Uterine smooth muscle cell (primary cell): ENCODE data around the gene HOXC11. TPM values are rescaled to one million over a fixed set of nuclear protein-coding genes. Genes with fewer than 3 reads are reported as not detected.

ENCODE experiments used
- total RNA-seq: library from RNA; depleted of rRNA; stranded (reverse); fragments of >200 nt; gene quantifications from 2 replicates; pipeline ENCODE4 v1.2.3, GENCODE V29; 2014

The HOXC11 gene
- not detected in 2 replicates for total RNA-seq

GRCh38 chr12:53972722-53973235 lies at the start of gene HOXC11:
TSS of gene HOXC11 (plus strand) at chr12:53973126. CDS start at chr12:53973242, 116 bp downstream.

GRCh38 chr12:53938326-53939140 lies 34.4 kb upstream of the HOXC11 start, which contains the start of gene HOXC13:
TSS of gene HOXC13 (plus strand) at chr12:53938831. CDS start at chr12:53938907, 76 bp downstream.

GRCh38 chr12:53954694-53955035 lies 18.3 kb upstream of the HOXC11 start, which contains the start of gene HOXC12:
TSS of gene HOXC12 (plus strand) at chr12:53954903. CDS start at chr12:53954930, 27 bp downstream.

GRCh38 chr12:53974084-53975063 lies 1.4 kb downstream of the HOXC11 start, which contains the start of gene HOTAIR:
TSS of gene HOTAIR (minus strand) at chr12:53974954.

GRCh38 chr12:53984901-53985691 lies 12.2 kb downstream of the HOXC11 start, which contains the start of gene HOXC10:
TSS of gene HOXC10 (plus strand) at chr12:53985146. CDS start at chr12:53985260, 114 bp downstream.

DNA sequence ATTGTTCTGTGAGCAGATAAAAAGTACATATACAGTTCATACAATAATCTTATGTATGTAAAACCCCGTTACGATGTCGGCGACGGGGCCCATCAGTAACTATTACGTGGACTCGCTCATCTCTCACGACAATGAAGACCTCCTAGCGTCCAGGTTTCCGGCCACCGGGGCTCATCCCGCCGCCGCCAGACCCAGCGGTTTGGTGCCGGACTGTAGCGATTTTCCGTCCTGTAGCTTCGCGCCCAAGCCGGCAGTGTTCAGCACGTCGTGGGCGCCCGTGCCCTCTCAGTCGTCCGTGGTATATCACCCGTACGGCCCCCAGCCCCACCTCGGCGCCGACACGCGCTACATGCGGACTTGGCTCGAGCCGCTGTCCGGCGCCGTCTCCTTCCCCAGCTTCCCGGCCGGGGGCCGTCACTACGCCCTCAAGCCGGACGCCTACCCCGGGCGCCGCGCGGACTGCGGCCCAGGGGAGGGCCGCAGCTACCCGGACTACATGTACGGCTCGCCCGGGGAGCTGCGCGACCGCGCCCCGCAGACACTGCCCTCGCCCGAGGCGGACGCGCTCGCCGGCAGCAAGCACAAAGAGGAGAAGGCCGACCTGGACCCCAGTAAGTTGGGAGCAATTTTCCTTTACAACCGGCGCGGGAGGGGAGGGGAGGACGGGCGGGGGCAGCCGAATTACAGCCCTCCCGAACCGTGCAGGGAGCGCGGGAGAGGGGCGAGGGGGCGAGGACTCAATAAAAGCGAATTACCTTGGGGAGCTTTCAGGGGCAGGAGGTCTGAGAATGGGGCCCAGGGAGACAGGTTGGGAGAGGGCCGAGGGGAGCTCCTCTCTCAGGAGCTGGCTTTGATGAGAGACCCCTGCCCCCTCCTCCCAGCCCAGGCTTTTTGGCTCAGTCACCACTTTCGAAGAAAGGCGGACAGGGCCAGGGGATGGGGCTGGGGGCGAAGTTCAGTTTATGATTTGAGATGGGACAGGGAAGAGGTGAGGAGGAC lies 27.5 kb downstream of the HOXC11 start, which contains the start of gene HOXC9:
Gene HOXC9 (plus strand): TSS at position 46 of the 999 bp plus-strand sequence. CDS start 28 bp downstream, at position 74.

Other genes starting within 250 kb of the HOXC11 start
- gene CALCOCO1, start 245.7 kb upstream of the HOXC11 start, total RNA-seq: 62.5 and 105 TPM in 2 replicates
- 0.75 TPM in 1 of 2 replicates, not detected in the other for gene CISTR, start 221.1 kb upstream of the HOXC11 start, total RNA-seq
- gene HOXC13, start 34.3 kb upstream of the HOXC11 start, total RNA-seq: not detected in 2 replicates
- gene HOXC12, start 18.2 kb upstream of the HOXC11 start, total RNA-seq: not detected in 2 replicates
- under 0.01 TPM in 1 of 2 replicates, not detected in the other for gene HOTAIR, start 1.8 kb downstream of the HOXC11 start, total RNA-seq
- gene HOXC10, start 12.0 kb downstream of the HOXC11 start, total RNA-seq: not detected in 2 replicates
- 0.11 TPM in 1 of 2 replicates, not detected in the other for gene HOXC9, start 27.0 kb downstream of the HOXC11 start, total RNA-seq
- not detected in 2 replicates for gene HOXC8, start 35.9 kb downstream of the HOXC11 start, total RNA-seq
- gene HOXC6, start 55.3 kb downstream of the HOXC11 start, total RNA-seq: 0.11 TPM in 1 of 2 replicates, not detected in the other
- gene HOXC5, start 59.9 kb downstream of the HOXC11 start, total RNA-seq: under 0.01 TPM in 1 of 2 replicates, not detected in the other
- gene HOXC4, start 80.7 kb downstream of the HOXC11 start, total RNA-seq: not detected in 2 replicates
- 26.2 and 32.2 TPM in 2 replicates for gene SMUG1, start 215.9 kb downstream of the HOXC11 start, total RNA-seq